H9 (cell line): Measurements from ENCODE around the gene SCFD2. TPM values are rescaled to one million over a fixed set of nuclear protein-coding genes. Genes with fewer than 3 reads are reported as not detected.
"Not testable (repeated sequence)": the region's sequence is repeated elsewhere in the genome, so short reads cannot be mapped to it uniquely, and the experiment has no call there.

Experiments
- DNase-seq: peaks from one replicate; pipeline ENCODE4 v3.0.0-alpha.2; 2017
- H2AFZ ChIP-seq: one replicate; pipeline ENCODE4 v1.6.1; 2013; ENCODE audit warnings: mild to moderate bottlenecking, low read length, control low read depth, moderate library complexity
- H2AK5ac ChIP-seq: 2 replicates; pipeline ENCODE4 v1.6.1; 2013; ENCODE audit warnings: low read length, control low read depth, mixed read lengths; ENCODE audit not compliant: insufficient read length
- H2BK120ac ChIP-seq: one replicate; pipeline ENCODE4 v1.6.1; 2013; ENCODE audit warnings: low read depth, mild to moderate bottlenecking, low read length, control low read depth, inconsistent platforms; ENCODE audit not compliant: poor library complexity, severe bottlenecking
- H2BK12ac ChIP-seq: 2 replicates; pipeline ENCODE4 v1.6.1; 2013; ENCODE audit warnings: low read length, control low read depth, mixed read lengths, low read depth; ENCODE audit not compliant: insufficient read length
- H2BK15ac ChIP-seq: 2 replicates; pipeline ENCODE4 v1.6.1; 2013; ENCODE audit warnings: low read depth, low read length, control low read depth
- H2BK20ac ChIP-seq: one replicate; pipeline ENCODE4 v1.6.1; 2013; ENCODE audit warnings: low read depth, mild to moderate bottlenecking, low read length, control low read depth, inconsistent platforms; ENCODE audit not compliant: poor library complexity, severe bottlenecking
- H2BK5ac ChIP-seq: 2 replicates; pipeline ENCODE4 v1.6.1; 2013; ENCODE audit warnings: low read length, control low read depth, mixed read lengths; ENCODE audit not compliant: insufficient read length
- H3K14ac ChIP-seq: 2 replicates; pipeline ENCODE4 v1.6.1; 2013; ENCODE audit warnings: low read length, control low read depth; ENCODE audit not compliant: insufficient read depth
- H3K18ac ChIP-seq: 2 replicates; pipeline ENCODE4 v1.6.1; 2013; ENCODE audit warnings: low read depth, mild to moderate bottlenecking, mixed read lengths, low read length, control low read depth; ENCODE audit not compliant: insufficient read length
- H3K23ac ChIP-seq: 2 replicates; pipeline ENCODE4 v1.6.1; 2013; ENCODE audit warnings: low read length, control low read depth, mixed read lengths, low read depth; ENCODE audit not compliant: insufficient read length
- H3K23me2 ChIP-seq: 2 replicates; pipeline ENCODE4 v1.6.1; 2013; ENCODE audit warnings: low read depth, mild to moderate bottlenecking, mixed read lengths, low read length, control low read depth; ENCODE audit not compliant: insufficient read length, poor library complexity, severe bottlenecking
- H3K27ac ChIP-seq: 2 replicates; pipeline ENCODE4 v1.5.1; 2013; ENCODE audit warnings: low read length, control low read depth, mixed read lengths, low read depth; ENCODE audit not compliant: insufficient read length
- H3K27me3 ChIP-seq: 2 replicates; pipeline ENCODE4 v1.6.1; 2013; ENCODE audit warnings: low read length, control low read depth, inconsistent platforms; ENCODE audit not compliant: insufficient read depth
- H3K4ac ChIP-seq: 2 replicates; pipeline ENCODE4 v1.6.1; 2013; ENCODE audit warnings: low read depth, mild to moderate bottlenecking, control low read depth, inconsistent platforms, low read length, moderate library complexity
- H3K4me1 ChIP-seq: 2 replicates; pipeline ENCODE4 v1.6.1; 2013; ENCODE audit warnings: low read length, control low read depth, inconsistent platforms; ENCODE audit not compliant: insufficient read depth
- H3K4me2 ChIP-seq: 2 replicates; pipeline ENCODE4 v1.6.1; 2013; ENCODE audit warnings: low read length, control low read depth, mixed read lengths; ENCODE audit not compliant: insufficient read length, insufficient read depth
- H3K56ac ChIP-seq: 2 replicates; pipeline ENCODE4 v1.6.1; 2013; ENCODE audit warnings: low read depth, mild to moderate bottlenecking, mixed read lengths, low read length, control low read depth; ENCODE audit not compliant: insufficient read length
- H3K79me1 ChIP-seq: 2 replicates; pipeline ENCODE4 v1.6.1; 2013; ENCODE audit warnings: low read depth, mild to moderate bottlenecking, moderate library complexity, low read length, control low read depth, inconsistent platforms; ENCODE audit not compliant: insufficient read depth, poor library complexity, severe bottlenecking
- H3K79me2 ChIP-seq: 2 replicates; pipeline ENCODE4 v1.6.1; 2013; ENCODE audit warnings: low read length, control low read depth, inconsistent platforms; ENCODE audit not compliant: insufficient read depth
- H3K9ac ChIP-seq: 2 replicates; pipeline ENCODE4 v1.6.1; 2013; ENCODE audit warnings: low read length, control low read depth, mixed read lengths; ENCODE audit not compliant: insufficient read length; ENCODE audit errors: extremely low read depth
- H3K9me3 ChIP-seq: one replicate; pipeline ENCODE4 v1.6.1; 2013; ENCODE audit warnings: low read depth, low read length, inconsistent platforms; ENCODE audit not compliant: control insufficient read depth
- H3T11ph ChIP-seq: one replicate; pipeline ENCODE4 v1.6.1; 2013; ENCODE audit warnings: mild to moderate bottlenecking, low read length, control low read depth, inconsistent platforms
- H4K20me1 ChIP-seq: one replicate; pipeline ENCODE4 v1.6.1; 2013; ENCODE audit not compliant: control insufficient read depth, insufficient read length, insufficient read depth
- H4K5ac ChIP-seq: 2 replicates; pipeline ENCODE4 v1.6.1; 2013; ENCODE audit warnings: low read depth, mild to moderate bottlenecking, mixed read lengths, low read length, control low read depth; ENCODE audit not compliant: insufficient read length
- H4K8ac ChIP-seq: replicated peaks from 2 replicates; pipeline ENCODE4 v1.6.1; 2013; ENCODE audit warnings: low read length, control low read depth, mixed read lengths, low read depth; ENCODE audit not compliant: insufficient read length
- H4K91ac ChIP-seq: 2 replicates; pipeline ENCODE4 v1.6.1; 2013; ENCODE audit warnings: low read depth, mild to moderate bottlenecking, moderate library complexity, mixed read lengths, low read length, control low read depth; ENCODE audit not compliant: insufficient read length
- H3K27ac Mint-ChIP-seq, 3 experiments: 2 replicates in 2 of 3; 3 replicates in 1 of 3; pipeline ENCODE4 v1.8.0; 2020 to 2021; ENCODE audit warnings: mixed read lengths in 3 of 3, mild to moderate bottlenecking in 1 of 3, moderate library complexity in 1 of 3
- H3K27me3 Mint-ChIP-seq: 2 replicates; pipeline ENCODE4 v1.8.0; 2021; ENCODE audit warnings: low read depth, mild to moderate bottlenecking, moderate library complexity, mixed read lengths
- H3K36me3 Mint-ChIP-seq, 3 experiments: 2 replicates in 2 of 3; 3 replicates in 1 of 3; pipeline ENCODE4 v1.8.0; 2020 to 2021; ENCODE audit warnings: low read depth in 3 of 3, mixed read lengths in 3 of 3; ENCODE audit not compliant: insufficient read depth in 1 of 3
- H3K4me1 Mint-ChIP-seq, 2 experiments: 2 replicates each; pipeline ENCODE4 v1.8.0; 2020; ENCODE audit warnings: mixed read lengths in 2 of 2
- H3K4me3 Mint-ChIP-seq, 2 experiments: 2 replicates in 1 of 2; 3 replicates in 1 of 2; pipeline ENCODE4 v1.8.0; 2020 to 2021; ENCODE audit warnings: mild to moderate bottlenecking in 2 of 2, mixed read lengths in 2 of 2, moderate library complexity in 1 of 2
- H3K9me3 Mint-ChIP-seq, 2 experiments: 2 replicates in 1 of 2; 3 replicates in 1 of 2; pipeline ENCODE4 v1.8.0; 2020; ENCODE audit warnings: mild to moderate bottlenecking in 2 of 2, mixed read lengths in 2 of 2, moderate library complexity in 1 of 2
- WGBS: extraction: QIAGEN DNeasy Blood & Tissue Kit; methylation state at CpG from one replicate; pipeline ENCODE4 v1.1.7; 2013; ENCODE audit warnings: missing lambda C conversion rate, low lambda C conversion rate, mixed read lengths; ENCODE audit not compliant: insufficient read length; ENCODE audit errors: extremely low coverage; 5-methylcytosine and 5-hydroxymethylcytosine counted together
- total RNA-seq: library from RNA; stranded (reverse); gene quantifications from 2 replicates; pipeline ENCODE4 v1.2.1, GENCODE V29; 2021
- TF ChIP-seq, protein P1 (sequence below): fragments of 200-600 bp; sonication (generic); conservative IDR thresholded peaks from 3 replicates; pipeline ENCODE4 v1.8.0; 2021; ENCODE audit warnings: antibody characterized with exemption, mild to moderate bottlenecking

SCFD2 gene
- total RNA-seq, 1 experiment from 2014 or later: 10.1 TPM

- Histone ChIP-seq H3K4ac (no peak overlapping the region), H3K79me1 (no peaks in the 10 kb centered on the region), H3K9me3 (no peaks in the 10 kb centered on the region), H2BK20ac (no peak overlapping the region), H3K27me3 (no peaks in the 10 kb centered on the region), H2BK15ac (no peak overlapping the region), H3K4me2 (no peak overlapping the region), H4K91ac (no peak overlapping the region), H3K18ac (no peak overlapping the region), H3T11ph (no peak overlapping the region), H3K56ac (no peak overlapping the region), H2AFZ (no peak overlapping the region), H2BK5ac (no peak overlapping the region), H3K79me2 (no peaks in the 10 kb centered on the region), H3K14ac (no peak overlapping the region), H4K20me1 (no peaks in the 10 kb centered on the region), H4K8ac (no peak overlapping the region), H3K9ac (no peak overlapping the region), H2AK5ac (no peak overlapping the region), H4K5ac (no peak overlapping the region), H3K27ac (no peak overlapping the region), H2BK12ac (no peak overlapping the region), H2BK120ac (no peak overlapping the region), H3K23ac (no peak overlapping the region), H3K4me1 (no peaks in the 10 kb centered on the region), H3K23me2 (no peaks in the 10 kb centered on the region)
- peaks cover 4% of the 10 kb centered on the region for H3K27me3 Mint-ChIP-seq
- TF ChIP-seq, protein P1, sequence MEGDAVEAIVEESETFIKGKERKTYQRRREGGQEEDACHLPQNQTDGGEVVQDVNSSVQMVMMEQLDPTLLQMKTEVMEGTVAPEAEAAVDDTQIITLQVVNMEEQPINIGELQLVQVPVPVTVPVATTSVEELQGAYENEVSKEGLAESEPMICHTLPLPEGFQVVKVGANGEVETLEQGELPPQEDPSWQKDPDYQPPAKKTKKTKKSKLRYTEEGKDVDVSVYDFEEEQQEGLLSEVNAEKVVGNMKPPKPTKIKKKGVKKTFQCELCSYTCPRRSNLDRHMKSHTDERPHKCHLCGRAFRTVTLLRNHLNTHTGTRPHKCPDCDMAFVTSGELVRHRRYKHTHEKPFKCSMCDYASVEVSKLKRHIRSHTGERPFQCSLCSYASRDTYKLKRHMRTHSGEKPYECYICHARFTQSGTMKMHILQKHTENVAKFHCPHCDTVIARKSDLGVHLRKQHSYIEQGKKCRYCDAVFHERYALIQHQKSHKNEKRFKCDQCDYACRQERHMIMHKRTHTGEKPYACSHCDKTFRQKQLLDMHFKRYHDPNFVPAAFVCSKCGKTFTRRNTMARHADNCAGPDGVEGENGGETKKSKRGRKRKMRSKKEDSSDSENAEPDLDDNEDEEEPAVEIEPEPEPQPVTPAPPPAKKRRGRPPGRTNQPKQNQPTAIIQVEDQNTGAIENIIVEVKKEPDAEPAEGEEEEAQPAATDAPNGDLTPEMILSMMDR: no peak
- H3K36me3 Mint-ChIP-seq: peaks cover 0 to 4% (median 3%) of the 10 kb centered on the region in 3 experiments; a peak in 4 of 7 replicates
- H3K4me1 Mint-ChIP-seq: no peaks in the 10 kb centered on the region
- DNase-seq: no peak
- no peak overlapping the region for H3K4me3 Mint-ChIP-seq
- no peak overlapping the region for H3K27ac Mint-ChIP-seq
- H3K9me3 Mint-ChIP-seq: peaks cover 4 to 11% of the 10 kb centered on the region in 2 experiments; a peak in 3 of 5 replicates
- no CpG with 5 or more reads among the region's 5 CpGs for WGBS
Measured at GRCh38 chr4:53346920-53347852, 18.7 kb downstream of the SCFD2 start.

DNA sequence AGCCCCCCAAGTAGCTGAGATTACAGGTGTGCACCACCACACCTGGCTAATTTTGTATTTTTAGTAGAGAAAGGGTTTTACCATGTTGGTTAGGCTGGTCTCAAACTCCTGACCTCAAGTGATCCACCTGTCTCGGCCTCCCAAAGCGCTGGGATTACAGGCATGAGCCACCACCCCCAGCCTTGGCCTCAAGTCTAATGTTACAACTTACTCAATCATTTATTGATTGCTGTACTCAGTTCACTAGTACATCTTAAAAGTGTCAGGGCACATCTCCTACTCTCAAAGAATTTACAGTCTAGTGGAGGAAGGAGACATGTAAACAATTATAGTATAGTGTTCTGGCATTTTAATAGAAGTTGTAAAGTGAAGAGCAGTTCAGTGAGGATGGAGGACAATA is 19.5 kb downstream of the SCFD2 start:
- not testable (repeated sequence) for H2AK5ac ChIP-seq, H3K79me2 ChIP-seq, H3K4me3 Mint-ChIP-seq, H3K27ac Mint-ChIP-seq, H3K79me1 ChIP-seq, H2BK120ac ChIP-seq, H3K9ac ChIP-seq, H2AFZ ChIP-seq, H4K5ac ChIP-seq, H3K4ac ChIP-seq, H2BK15ac ChIP-seq, H2BK12ac ChIP-seq, H3K27ac ChIP-seq, H3K27me3 Mint-ChIP-seq, H3K4me2 ChIP-seq, H3T11ph ChIP-seq, H3K18ac ChIP-seq, H3K14ac ChIP-seq, H3K23ac ChIP-seq, H2BK20ac ChIP-seq, H3K4me1 Mint-ChIP-seq, H4K8ac ChIP-seq, DNase-seq, H3K56ac ChIP-seq, H3K27me3 ChIP-seq, H2BK5ac ChIP-seq, H4K20me1 ChIP-seq, H3K4me1 ChIP-seq, H4K91ac ChIP-seq, H3K23me2 ChIP-seq, H3K9me3 ChIP-seq, H3K36me3 Mint-ChIP-seq
- no CpG with 5 or more reads among the region's 2 CpGs for WGBS
- H3K9me3 Mint-ChIP-seq: peaks cover 4 to 11% of the 10 kb centered on the region in 2 experiments; a peak in 3 of 5 replicates
